HG03378 (cell line): ENCODE results near the gene KCNIP1.

Experiments used
- ATAC-seq: cut with Tn5 transposase; IDR thresholded peaks from one replicate; pipeline ENCODE4 v1.9.1; 2021; ENCODE audit warnings: mild to moderate bottlenecking, moderate library complexity; ENCODE audit not compliant: unreplicated experiment

The KCNIP1 gene

DNA sequence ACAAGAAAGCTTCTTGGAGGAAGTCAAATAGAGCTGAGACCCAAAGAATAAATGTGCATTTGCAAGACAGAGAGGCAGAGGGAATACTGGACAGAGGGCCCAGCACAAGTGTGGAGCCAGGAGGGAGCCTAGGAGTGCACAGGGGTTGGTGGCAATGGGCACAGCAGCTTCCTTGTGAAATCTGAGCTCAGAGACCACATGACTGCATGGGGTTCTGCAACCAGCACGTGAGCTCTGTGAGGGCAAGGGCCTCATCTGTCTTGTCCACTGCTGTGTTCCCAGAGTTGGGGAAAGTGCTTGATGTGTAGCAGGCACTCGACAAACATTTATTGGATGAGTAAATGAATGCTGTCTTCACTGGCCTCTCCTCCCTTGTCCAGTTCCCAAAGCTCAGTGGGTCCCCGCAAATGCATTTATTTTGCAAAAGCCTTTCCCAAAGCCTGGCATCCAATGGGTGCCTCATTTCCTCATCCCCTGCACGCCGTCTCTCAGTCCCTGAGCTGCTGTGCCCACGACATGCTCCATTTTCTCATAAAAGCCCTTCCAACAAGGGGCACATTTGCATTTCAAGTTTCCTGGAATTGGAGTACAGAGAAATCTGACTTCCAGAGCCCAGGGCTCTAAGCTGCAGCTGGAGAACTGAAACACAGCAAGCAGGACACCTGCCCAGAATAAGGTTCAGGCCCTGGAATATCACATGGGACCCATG is 58.5 kb downstream of the KCNIP1 start:
- no peak for ATAC-seq

DNA sequence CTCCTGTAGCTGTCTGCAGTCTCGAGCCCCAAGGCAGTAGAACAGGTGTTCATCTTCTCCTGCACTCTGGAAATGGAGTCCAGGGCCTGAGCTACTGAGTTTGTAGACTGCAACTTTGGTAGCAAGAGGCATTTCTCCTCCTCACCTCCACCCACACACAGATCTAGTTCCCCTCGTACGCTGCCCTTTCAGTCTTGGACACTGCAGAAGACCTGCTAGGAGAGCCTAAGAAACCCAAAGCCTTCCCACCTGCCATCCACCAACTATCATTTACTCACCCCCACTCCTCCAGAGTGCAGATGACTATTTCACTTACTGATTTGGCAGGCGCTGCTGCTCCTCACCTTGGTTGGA is 59.0 kb downstream of the KCNIP1 start:
- ATAC-seq, result no peak

DNA sequence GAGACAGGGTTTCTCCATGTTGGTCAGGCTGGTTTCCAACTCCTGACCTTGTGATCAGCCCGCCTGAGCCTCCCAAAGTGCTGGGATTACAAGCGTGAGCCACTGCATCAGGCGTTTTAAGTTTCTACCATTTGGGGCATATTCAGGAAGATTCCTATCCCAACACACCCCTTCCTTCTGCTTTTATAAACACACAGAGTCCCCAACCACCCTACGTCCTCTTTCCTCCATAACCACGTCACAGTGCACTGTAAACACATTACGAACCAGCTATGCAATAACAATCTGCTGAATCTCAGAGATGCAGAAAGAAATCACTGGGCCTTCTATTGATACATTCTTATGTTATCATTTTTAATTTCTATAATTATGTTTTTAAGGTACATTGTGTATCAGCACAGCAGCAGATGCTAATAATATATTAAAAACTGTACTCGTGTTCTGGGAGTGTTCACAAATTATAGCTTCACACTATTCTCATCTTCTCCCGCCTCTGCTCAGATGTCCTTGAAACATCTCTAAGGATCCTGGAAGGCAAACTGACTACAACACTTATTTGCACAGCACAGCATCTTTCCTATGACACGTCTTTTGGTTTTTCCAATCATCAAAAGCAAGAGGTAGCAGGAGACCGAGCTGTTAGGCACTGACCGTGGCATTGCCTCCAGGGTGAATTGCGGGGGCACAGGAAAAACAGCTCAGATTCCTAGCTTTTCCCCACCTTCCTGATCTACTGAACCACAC is 60.2 kb downstream of the KCNIP1 start:
- ATAC-seq, result no peak

DNA sequence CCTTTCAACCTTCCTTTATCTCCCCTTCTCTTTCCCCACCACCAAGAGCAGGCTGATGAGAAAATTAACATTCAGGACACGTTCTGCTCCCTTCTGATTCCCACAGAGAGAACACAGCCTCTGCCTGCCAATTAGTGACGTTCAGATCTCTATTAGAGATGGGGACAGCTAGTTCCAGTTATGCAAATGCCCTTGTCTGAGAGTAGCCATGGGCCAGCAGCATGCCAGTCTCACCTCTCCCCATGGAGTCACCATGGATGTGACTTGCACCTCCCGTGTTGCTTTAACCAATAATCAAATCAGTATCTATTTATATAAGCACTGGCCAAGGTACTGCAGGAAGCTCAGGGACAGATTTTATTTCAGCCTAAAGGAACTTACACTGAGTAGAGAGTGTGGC is 61.3 kb downstream of the KCNIP1 start:
- ATAC-seq, result no peak

DNA sequence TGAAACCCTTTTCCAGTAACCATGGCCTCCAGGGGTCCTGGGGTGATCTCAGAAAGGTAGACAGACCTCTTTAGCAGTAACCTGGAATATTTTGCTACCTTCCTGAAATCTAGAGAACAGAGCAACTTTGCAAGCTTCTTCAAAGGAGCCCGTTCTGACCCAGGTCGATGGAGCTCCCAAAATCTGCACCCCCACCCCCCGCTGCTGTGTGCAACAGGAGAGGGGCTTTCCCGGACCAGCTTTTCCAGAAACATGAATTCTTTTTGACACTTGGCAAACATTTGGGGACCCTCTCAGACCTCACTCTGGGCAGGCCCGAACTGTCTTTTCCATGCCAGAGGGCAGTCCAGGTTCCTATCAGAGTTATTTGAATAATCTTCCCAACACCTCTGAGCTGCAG is 65.3 kb downstream of the KCNIP1 start:
- no peak for ATAC-seq

DNA sequence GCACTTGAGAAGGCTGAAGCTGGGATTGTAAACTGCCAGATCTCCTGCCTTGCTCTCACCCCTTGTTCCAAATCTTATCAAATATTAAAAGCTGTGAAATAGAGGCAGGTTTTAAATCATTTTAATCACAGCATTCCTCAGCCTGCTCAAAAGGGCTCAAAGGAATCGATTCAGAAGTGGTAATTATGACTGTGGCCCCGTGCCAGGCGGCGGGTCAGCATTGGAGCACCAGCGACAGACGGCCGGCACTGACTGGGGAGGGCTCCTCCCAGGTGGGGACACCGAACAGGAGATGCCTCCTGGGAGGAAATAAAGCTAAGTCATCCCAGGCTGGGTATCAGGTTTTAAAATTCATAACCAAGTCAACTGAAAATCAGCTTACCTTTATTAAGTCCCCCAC is 66.7 kb downstream of the KCNIP1 start:
- ATAC-seq, result no peak

DNA sequence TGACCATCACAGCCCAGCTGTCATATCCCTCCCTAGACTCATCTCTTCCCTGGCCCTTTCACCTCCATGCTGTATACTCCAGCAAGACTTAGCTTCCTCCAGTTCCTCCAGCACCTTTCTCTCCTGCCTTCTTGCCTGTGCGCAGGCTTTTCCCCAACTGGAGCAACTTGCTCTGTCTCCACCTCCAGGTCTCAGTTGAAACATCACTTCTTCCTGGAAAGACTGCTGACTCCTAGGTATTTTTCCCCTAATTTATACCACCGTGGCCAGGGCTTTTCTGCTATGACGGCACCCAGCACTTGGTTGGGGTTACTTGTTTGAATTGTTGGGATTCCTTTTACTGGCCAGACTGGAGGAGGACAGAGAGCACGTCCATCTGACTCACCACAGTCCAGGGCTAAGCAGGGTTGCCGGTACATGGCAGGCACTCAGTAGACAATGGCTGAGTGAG is 67.5 kb downstream of the KCNIP1 start:
- ATAC-seq, result no peak

DNA sequence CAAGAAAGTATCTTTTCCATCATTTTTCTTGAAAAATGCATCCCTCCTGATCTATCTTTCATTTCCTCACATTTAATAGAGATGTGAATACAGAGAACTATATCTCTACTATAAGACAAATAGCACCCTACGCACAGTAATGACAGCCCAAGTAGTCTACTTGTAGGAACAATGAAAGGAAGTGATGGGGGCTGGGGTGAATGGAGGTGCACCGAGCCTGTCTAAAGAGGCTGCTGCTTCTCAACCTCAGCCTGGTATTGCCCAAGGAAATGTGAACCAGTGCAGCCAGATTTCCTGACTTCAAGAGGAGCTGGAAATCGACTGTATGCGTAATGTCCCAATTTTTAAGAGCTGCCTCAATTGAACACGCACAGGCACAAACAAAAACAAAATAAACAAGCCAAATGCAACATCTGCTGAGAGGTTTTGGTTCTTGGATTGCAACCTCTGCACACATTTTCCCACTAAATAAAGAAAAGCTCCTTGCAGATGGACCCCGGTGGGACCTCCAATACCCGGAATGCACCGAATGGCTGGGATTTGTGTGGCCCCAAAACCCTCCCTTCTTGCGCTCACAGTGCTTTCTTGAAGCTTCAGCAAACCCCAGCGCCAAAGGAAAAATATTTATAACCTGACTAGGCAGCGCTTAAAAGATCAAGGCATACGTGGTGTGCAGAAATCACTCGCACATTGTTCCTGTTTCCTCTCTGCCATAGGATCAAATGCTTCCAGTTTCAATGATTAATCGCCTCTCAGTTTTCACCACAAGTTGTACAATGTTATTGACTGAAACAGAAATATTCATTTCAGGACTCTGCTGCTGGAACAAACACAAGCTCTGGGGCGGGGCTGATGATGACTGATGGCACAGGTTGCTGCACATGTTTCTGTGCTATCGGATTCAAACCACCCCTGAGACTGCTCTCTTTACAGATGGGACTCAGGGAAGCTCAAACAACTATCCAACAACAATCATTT is 68.3 kb downstream of the KCNIP1 start:
- peak; percentile 95 for ATAC-seq

DNA sequence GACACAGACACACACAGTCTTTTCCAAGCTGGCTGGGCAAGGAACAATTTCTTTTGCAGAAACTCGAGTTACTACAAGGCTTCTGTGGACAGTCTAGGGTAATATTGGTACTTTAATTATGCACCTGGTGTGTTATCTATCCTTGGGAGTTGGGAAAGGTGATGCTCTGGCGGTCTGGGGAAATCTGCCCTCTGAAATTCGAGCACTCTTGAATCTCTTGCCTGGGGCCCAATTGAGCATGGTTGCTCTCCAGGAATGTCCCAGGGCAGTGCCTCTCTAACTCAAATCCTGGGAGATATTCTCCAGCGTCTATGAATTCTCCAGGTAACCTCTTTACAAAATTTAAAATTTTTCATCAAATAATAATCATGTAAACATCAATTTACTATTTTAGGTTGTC is 69.3 kb downstream of the KCNIP1 start:
- no peak for ATAC-seq

DNA sequence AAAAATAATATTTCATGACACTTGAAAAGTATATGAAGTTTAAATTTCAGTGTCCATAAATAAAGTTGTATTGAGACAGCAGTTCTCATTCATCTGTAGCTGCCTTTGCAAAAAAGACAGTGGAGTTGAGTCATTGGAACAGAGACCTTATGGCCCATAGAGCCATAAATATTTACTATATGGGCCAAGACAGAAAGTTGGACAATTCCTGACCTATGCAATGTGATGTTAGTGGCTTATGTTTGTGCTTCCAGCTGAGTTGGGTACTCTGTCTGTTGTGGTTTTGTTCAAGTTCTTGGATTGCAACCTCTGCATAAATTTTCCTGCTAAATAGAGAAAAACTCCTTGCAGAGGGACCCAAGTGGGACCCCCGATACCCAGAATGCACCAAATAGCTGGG is 69.8 kb downstream of the KCNIP1 start:
- no peak for ATAC-seq

DNA sequence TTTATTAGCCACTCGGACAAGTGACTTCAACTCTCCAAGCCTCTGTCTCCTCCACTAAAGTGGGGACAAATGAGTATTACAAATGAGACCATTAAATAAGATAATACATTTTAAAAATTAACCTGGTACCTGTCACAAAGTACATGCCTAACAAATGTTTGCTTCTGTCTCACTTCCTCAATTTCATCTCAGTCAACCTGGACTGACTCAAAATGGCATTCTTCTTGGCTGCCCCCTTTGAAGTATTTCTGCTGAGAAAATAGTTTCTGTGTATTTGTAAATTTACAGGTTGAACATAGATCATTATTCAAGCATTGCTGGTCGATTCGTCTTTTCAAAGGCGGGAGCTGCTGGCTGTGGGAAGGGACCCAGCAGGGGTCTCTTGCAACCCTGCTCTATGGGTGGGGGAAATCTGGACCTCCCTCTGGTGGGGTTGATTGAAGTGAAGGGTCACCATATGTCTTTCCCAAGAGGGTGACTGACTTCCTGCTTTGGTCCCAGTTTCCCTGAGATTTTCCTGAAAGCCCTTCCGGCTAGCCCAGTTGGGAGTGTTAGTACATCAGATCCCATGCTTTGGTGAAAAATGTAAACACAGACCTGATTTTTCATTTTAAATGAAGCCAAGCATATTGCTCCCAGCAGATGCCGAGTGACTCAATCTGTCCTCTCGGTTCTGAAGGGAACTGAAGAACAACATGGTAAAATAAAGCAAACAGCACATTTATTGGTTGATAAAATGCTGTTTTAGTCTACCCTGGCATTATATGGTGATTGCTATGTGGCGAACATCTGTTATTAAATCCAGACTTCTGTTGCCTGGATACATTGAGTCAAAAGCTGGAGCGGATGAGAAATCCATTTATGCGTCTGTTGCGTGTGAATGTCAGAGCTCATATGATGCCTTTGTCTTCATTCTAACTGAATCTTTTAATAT is 73.0 kb downstream of the KCNIP1 start:
- no peak for ATAC-seq

DNA sequence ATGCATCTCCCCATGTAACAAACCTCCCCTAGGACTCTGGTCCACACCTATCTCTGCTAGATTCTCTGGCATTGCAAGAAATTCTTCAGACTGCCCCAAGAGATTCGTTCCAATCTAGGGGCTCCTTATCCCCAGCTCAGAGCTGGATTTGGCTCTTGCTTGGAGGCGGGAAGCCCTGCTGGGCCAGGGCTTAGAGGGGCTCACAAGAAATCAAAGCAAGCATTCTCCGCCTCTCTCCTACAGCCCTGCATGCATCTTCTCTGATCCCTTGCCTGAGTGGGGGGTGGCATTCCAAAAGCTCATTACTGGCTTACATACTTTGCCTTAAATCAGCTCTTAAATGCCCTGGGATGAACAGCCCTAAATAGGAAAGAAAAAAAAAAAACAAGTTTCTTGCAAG is 75.8 kb downstream of the KCNIP1 start:
- ATAC-seq, result no peak

DNA sequence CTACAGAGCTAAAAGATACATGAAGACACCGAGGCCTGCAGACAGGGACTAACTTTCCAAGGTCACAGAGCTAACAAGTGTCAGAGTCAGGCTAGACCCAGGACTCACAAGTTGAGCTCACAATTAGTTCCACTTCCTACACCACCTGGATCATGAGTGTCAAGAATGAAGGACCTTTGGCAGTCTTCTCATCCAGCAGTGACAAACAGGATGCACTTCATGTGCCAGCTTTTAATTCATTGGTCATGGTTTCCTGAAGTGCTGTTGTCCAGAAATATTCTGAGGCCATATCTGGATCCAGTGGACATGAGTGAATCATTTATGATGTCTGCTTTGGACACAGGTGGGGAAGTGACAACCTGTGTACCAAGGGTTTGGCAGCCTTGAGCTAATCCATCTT is 77.4 kb downstream of the KCNIP1 start:
- ATAC-seq, result no peak

DNA sequence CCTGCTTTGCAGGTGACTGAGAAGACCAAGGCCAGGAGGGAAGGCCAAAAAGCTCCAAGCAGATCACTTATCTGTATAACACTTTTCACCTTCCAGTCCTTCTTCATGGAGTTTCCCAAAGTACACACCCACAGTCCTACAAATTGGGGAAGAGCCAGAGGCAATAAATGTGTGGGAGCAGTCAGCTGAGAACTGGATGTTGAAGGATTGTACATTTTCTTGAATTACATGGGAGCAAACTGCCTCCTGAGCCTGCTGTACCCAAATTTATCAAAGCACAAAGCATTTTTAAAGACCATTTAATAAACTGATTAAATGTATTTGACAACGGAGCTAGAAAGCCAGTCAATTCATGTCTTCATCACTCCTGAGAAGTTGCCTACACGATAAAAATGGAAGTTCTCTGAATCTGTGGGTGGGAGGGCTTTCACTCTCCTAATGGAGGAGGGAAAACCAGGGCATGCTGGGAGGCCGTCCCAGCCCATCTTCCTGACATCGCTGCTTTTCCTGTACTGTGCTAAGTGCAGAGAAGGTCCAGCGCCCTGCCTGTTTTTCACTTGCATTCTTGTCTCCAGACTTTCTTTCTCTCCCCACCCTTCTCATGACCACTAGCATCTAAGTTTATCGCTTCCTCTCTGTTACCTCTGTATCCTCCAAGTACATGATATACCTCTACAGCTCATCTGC is 79.0 kb downstream of the KCNIP1 start:
- ATAC-seq, result no peak

DNA sequence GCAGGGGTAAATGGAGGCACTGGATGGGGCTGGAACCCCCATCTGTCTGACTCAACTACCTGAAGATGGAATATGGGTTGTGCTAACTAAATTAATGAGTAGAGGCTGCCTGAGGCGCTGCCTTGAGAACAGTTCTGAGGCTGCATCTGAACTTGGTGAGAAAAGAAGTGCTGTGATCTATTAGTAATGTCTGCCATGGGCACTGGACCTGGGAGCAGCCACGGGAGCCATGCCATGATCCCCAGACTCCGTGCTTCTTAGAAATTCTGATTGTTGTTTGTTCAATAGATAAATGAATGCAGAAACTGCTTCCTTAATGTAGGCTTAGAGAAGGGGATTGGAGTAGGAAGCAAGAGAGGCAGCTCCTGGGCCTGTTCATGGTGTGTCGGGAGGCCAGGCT is 80.2 kb downstream of the KCNIP1 start:
- no peak for ATAC-seq

DNA sequence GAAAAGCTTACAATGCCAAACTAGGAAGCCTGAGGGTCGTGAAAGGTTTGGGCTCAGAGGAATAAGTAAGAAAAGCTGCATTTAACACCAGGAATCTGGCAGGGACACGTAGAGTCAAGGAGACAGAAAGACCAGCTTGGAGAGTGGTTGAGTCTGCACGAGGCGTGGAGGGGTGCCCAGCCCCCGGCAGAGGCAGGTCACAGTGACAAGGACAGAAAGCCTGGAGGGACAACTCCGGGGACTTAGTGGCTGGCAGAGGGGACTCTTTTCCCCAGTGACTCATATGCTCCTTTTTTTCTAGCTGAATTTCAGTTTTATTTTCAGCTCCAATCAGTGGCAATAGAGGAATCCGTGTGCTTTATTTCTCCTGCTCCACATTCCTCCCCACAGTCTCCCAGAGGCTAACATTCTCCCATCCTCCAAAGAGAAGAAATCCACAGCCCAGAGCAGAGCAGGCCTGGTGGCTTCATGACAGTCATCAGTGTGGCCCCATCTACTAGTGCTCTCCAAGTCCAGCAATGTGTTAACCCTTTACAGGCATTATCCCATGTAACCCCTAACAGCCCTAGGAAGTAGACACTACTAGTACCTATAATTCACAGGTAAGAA is 80.7 kb downstream of the KCNIP1 start:
- no peak for ATAC-seq

DNA sequence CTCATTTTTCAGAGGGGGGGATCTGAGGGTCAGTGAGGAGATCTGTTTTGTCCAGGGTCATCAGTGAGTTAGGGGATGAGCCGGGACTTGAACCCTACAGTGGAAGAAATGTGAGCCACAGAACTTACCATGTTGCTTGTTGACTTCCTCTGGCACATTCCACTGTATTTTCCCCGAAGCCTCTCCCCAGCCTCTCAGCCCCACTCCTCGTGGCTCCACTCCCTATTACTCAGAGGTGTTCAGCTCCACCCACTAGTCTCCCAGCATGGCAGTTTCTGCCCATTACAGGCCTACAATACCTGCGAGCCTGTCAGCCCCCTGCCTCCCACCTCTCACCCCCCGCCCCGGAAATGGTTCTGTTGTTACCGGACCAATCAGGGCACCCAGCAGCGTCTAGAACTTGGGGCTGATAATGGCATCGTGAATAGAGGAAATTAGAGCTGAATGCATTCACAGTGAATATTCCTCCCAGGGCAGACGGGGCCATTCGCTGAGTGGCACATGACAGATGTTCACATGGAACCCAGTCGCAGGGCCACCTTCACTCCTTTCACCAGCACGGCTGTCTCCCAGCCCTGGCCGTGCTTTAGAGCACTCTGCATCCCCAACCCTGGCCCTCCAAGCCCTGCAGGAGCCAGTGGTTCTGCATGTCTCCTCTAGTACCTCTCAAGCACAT is 81.6 kb downstream of the KCNIP1 start:
- no peak for ATAC-seq

DNA sequence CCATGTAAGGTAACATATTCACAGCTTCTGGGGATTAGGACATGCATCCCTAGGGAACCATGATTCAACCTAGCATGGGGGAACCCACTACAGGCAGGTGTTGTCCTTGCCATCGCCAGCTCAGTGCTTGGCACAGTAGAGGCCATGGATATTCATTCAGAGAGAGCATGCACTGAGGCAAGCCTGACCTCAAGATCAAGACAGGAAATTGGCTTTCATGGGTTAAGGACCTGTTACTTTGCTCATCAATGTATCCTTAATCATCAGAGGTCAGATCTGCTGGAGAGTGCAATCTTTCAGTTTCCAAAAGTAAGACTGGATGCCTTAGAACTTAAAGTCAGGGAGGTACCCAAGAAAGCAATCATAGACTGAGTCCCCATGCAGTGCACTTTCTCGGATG is 84.0 kb downstream of the KCNIP1 start:
- ATAC-seq, result no peak

DNA sequence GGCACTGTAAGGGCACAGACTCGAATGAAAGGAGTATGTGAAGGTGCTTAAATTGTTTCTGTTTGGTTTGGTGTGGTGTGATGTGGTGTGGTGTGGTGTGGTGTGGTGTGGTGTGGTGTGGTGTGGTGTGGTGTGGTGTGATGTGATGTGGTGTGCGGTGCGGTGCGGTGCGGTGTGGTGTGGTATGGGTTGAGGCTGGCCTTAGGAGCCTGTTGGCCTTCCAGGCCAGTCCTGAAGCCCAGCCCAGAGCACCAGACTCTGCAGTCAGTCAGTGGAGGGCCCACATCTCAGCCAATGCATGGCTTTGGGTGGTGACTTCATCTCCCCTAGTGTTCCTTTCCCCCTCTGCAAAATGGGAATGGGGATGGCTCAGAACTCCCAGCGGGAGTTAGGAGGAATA is 85.8 kb downstream of the KCNIP1 start:
- no peak for ATAC-seq
